Activated CD4-positive, alpha-beta T cell treated with anti-CD3 and anti-CD28 coated beads, Interleukin-2, amount 50 U/mL, for 1 hour (primary cell): ENCODE data around the gene SMAD3.

Experiments
- DNase-seq: peaks from one replicate; pipeline ENCODE4 v3.0.0-alpha.2; 2020

SMAD3 gene

GRCh38 chr15:67036775-67037555 lies 28.4 kb upstream of the SMAD3 start:
- no peak for DNase-seq

- DNase-seq = no peak
Observed at GRCh38 chr15:67037694-67038093, 27.7 kb upstream of the SMAD3 start.

GRCh38 chr15:67038736-67039135 lies 26.7 kb upstream of the SMAD3 start:
- no peak for DNase-seq

- no peak for DNase-seq
Observed at GRCh38 chr15:67039384-67040075, 25.9 kb upstream of the SMAD3 start.

- DNase-seq = no peak
Observed at GRCh38 chr15:67040277-67040676, 25.1 kb upstream of the SMAD3 start.

- no peak for DNase-seq
Observed at GRCh38 chr15:67042551-67043142, 22.8 kb upstream of the SMAD3 start.

GRCh38 chr15:67043939-67044771 lies 21.2 kb upstream of the SMAD3 start:
- DNase-seq = no peak

- no peak for DNase-seq
Observed at GRCh38 chr15:67047149-67047661, 18.2 kb upstream of the SMAD3 start.

GRCh38 chr15:67048281-67049279 lies 16.8 kb upstream of the SMAD3 start:
- DNase-seq = no peak

- DNase-seq = no peak
Observed at GRCh38 chr15:67049351-67050044, 15.9 kb upstream of the SMAD3 start.

- no peak for DNase-seq
Observed at GRCh38 chr15:67050062-67050461, 15.3 kb upstream of the SMAD3 start.

GRCh38 chr15:67050522-67051087 lies 14.8 kb upstream of the SMAD3 start:
- no peak for DNase-seq

- DNase-seq = no peak
Observed at GRCh38 chr15:67051088-67052045, 14.0 kb upstream of the SMAD3 start.

- no peak for DNase-seq
Observed at GRCh38 chr15:67054676-67055075, 10.7 kb upstream of the SMAD3 start.

GRCh38 chr15:67059127-67059553 lies 6.3 kb upstream of the SMAD3 start:
- DNase-seq = no peak

GRCh38 chr15:67061811-67062368 lies 3.5 kb upstream of the SMAD3 start:
- no peak for DNase-seq

- DNase-seq = no peak
Observed at GRCh38 chr15:67062369-67062985, 2.9 kb upstream of the SMAD3 start.
